ENCODE measurements around the gene DTL.

DTL gene

DNA sequence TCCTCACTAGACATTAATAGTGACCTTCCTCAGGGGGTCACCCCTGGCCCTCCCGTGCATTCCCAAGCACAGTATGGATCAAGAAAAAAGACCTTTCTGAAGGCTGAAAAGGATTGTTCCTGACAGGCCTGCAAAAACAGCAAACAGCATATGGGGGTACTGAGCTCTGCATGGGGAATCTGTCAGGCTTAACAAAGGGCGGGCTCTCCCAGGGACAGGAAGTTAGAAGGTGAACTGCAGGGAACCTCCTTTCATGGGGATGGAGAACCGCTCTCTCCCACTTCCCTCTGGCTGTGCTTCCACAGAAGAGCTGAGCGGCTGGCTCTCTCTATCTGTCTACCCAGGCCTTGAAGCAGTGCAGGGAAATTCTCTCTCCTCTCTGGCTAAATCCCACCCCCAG lies 91.7 kb downstream of the DTL start:
- DNase-seq (ENCODE audit: low read depth) = no peak

DNA sequence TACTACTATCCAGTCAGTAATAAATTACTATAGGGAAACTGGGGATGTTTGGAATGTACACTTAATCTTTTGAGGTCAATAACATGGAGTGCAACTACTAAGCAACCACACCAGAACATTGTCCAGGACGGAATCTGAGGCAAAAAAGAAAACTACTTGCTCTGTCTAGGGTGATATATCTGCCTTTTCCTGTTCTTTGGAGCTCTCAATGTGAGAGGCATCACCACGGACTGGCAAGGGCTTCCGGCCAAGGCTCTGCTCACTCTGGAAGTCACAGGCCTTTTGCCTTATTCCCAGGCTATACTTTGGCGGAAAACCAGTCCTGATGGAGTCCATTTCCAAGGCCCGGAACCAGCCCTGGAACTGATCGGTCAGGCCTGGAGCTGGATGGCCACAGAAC lies 94.2 kb downstream of the DTL start:
- no peak for DNase-seq (ENCODE audit: low read depth)

DNA sequence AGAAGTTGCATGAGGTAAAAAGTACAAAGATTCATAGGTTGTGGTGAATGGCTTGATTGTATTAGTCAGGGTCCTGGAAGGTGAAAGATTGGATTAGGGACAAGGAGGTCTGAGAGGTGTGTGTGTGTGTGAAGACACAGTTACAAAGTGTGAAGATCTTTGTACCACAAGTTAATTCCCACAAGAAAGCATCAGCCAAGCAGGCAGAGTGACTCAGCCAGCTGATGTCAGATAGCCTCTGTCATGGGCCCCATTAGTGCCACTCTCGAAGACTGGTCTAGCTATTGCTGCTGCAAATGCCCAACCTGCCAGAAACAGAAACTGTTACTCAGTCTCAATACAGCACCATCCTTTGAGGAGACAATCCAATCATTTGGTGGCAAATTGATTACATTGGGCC lies 96.5 kb downstream of the DTL start:
- DNase-seq (ENCODE audit: low read depth) = no peak

DNA sequence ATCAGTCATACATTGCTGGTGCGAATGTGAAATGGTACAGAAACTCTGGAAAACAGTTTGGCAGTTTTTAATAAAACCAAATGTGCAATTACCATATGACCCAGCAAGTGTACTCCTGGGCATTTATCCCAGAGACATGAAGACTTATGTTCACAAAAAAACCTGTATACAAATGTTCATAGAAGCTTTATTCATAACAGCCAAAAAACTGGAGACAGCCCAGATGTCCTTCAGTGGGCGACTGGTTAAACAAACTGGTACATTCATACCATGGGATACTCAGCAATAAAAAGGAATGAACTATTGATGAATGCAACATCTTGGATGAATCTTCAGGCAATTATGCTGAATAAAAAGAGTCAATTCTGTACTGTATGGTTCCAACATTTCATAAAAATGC lies 97.8 kb downstream of the DTL start:
- DNase-seq (ENCODE audit: low read depth) = no peak

DNA sequence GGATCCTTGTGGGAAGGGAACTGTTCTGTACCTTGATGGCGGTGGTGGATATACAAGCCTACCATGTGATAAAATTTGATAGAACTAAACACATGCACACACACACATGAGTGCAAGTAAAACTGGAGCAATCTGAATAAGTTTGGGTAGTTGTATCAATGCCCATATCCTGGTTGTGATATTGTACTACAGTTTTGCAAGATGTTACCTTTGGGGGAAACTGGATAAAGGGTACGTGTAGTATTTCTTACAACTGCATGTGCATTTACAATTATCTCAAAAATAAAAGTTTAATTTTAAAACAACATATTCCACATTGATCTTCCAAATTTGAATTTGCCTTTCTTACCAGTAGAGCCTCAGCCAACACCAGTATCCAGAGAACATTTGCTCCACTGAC lies 99.6 kb downstream of the DTL start:
- DNase-seq (ENCODE audit: low read depth) = no peak

DNA sequence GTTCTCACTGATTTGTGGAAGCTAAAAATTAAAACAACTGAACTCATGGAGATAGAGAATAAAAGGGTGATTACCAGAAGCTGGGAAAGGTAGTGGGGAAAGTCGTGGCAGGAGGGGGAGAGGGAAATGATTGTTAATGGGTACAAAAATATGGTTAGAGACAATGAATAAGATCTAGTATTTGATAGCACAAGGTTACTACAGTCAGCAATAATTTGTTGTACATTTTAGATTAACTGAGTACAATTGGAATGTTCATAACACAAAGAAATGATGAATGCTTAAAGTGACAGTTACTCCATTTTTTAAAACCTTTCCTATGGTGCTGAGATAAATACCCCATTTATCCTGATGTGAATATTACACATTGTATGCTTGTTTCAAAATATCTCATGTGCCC lies 102.3 kb downstream of the DTL start:
- DNase-seq (ENCODE audit: low read depth) = no peak

DNA sequence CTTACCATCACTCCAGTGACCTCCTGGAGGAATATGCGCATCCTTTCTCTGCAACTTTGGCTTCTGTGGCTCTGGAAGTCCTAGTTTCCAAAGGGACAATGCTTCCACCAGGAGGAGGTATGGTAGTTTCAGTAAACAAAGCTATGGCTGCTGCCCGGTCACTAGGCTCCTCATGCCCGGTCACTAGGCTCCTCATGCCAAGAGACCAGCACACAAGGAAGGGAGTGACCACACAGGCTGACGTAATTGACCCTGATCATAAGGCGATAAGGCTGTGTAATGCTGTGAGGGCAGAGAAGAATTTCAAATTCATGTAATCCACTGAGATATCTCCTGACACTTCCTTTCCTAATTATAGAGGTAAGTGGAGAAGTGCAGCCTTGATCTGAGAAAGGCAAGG lies 102.9 kb downstream of the DTL start:
- no peak for DNase-seq (ENCODE audit: low read depth)

DNA sequence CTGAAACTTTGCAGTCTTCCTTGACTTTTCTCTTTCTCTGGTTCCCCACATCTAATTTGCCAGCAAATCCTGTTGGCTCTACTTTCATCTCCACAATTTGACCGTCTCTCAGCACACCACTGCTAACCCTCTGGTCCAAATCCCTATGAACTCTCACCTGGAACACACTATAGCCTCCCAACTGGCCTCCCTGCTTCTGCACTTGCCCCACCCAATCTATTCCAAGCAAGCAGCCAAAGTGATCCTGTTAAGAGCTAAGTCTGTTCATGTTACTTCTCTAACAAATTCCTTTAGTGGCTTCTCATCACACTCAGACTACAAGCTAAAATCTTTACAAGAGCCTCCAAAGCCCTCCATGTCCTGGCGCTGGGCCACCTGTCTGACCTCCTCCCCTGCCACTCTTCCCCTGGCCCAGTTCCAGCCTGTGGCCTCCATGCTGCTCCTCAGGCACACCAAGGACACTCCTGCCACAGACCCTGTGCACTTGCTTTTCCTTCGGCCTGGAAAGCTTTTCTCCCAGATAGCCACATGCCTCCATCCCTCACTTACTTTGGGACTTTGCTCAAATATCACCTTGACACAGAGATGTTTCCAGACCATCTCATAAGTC lies 104.1 kb downstream of the DTL start:
- no peak for DNase-seq (ENCODE audit: low read depth)

DNA sequence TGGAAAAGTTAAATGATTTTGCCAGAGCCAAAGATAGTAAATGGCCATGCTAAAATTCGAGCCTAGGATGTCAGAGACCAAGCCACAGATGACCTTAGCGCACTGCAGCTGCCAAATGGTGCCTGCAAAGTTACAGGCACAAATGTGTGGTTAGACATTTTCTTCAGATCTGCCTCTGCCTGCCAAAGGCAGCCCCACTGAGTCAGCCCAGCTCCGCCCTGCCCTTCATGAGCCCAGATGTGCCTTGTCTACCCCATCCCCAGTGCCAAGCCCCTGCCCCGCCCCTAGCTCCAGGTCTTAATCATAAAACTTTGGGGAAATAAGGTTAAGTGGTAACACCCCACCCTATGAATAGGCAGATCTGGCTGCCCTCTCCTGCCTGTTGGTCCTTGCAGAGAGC lies 105.9 kb downstream of the DTL start:
- DNase-seq (ENCODE audit: low read depth) = no peak

DNA sequence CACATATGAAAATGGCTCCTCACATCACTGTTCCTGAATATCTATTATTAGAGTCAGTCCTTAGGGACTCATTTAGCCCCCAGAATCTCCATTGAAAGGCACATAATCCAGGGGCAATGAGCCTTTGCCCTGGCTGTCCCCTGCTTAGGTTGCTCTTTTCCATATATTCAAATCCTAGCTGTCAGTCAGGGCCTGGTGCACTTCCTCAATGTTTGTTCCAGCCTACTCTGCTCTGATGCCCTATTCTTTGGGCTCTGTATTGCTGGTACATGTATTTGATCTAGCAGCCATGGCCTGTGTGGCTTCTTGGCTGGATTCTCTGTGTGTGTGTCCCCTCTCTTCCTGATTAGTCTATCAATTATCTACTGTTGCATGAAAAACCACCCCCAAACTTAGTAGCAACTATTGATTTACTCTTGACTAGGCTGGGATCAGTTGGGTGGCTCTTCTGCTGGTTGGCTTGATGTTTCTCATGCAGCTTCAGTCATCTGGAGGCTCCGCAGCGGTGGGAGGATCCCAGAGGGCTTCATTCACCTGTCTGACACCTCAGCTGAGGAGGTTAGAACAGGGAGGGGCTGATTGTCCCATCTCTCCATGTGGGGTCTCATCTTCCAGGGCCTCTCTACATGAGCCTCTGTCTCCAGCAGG lies 107.5 kb downstream of the DTL start:
- DNase-seq (ENCODE audit: low read depth) = no peak

DNA sequence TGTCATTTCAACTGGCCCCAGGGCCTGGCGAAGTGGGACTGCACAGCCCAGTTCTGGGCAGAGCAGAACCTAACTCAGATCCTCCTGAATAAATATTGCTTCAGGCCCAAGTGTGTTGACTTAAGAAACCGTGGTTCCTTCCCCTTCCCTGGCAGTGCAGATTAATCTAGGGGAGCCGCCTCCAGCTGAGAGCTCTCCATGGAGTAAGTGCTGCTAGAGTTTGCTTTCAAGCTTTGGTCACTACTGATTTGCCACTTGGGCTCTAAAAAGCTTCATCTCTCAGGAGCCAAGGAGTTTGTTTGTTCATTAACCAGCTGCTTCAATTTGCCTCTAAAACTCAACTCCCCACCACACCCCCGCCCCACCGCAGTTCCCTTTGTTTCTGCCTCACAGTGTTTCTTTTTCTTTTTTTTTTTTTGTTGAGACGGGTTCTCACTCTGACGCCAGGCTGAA lies 112.1 kb downstream of the DTL start:
- no peak for DNase-seq (ENCODE audit: low read depth)

DNA sequence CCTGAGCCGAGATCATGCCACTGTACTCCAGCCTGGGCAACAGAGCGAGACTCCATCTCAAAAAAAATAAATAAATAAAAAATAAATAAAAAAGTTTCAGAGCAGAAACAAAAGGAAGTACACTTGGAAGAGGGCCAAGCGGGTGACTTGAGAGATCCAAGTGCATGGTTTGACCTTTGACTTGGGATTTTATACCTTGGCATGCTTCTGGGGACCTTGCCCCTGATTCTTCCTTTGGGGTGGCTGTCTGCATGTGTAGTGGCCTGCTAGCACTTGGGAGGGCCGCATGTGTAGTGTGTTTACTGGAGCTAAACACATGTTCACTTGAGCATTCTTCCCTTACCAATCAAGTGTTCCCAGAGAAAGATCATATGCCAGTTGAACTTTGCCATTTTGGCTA lies 114.0 kb downstream of the DTL start:
- DNase-seq (ENCODE audit: low read depth) = no peak

DNA sequence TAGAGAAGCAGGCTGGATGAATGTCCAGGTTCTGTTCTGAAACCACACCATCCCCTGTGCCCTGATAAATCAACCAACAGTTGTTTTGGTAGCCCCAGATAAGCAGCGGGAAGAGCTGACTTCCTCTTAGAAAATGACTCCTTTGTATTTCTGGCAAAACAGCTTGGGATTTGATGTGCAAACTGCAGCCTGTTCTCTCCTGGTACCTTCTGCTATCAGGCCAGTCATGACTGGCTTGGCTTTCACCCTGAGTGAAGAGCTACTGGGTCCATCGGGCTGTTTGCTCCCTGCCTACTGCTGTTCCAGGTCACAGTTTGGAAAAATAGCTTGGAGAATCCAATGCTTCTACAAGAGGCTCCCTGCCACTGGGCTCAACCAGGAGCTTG lies 116.8 kb downstream of the DTL start:
- DNase-seq (ENCODE audit: low read depth) = no peak

DNA sequence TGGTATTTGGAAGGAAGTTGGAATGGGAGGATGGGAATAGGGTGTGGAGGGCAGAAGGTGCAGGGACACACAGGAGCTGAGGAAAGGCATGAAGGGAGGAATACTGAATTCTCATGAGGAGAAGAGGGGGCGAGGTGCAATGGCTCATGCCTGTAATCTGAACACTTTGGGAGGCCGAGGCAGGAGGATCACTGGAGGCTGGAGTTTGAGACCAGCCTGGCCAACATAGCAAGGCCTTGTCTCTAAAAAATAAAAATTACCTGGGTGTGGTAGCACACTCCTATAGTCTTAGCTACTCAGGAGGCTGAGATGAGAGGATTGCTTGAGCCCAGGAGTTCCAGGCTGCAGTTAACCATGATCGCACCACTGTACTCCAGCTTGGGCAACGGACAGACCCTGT lies 117.3 kb downstream of the DTL start:
- no peak for DNase-seq (ENCODE audit: low read depth)

DNA sequence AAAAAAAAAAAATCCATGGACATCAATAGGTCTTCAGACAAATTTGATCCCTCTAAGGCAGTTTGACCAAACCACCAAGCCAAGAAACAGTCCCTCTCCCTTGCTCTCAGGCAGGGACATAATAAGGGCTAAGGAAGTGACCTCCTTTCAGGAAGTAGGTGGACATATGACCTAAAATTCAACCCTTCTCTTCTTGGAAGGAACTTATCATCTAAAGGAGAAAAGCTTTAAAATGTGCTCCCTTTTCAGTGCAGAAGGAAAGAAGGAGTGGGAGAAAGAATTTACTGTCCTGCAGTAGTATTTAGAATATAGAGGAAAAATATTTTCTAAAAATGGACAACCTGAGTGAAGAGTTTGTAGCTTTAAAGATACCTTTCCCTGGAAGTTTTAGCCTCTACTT lies 118.1 kb downstream of the DTL start:
- no peak for DNase-seq (ENCODE audit: low read depth)

Data from stimulated activated CD8-positive, alpha-beta memory T cell treated with anti-CD3 and anti-CD28 coated beads, Interleukin-12 subunit alpha, Interleukin-12 subunit beta, amount 100 ng/mL, for 4 hours (primary cell).